A673 (cell line): ENCODE measurements around the gene CRABP1.

Source experiments
- EZH2 ChIP-seq: fragments of 200-600 bp; sonication (generic); IDR thresholded peaks from 2 replicates; pipeline ENCODE4 v1.6.1; 2017; ENCODE audit warnings: borderline replicate concordance, low read depth, mild to moderate bottlenecking, mixed read lengths, antibody characterized with exemption, low read length; ENCODE audit not compliant: poor library complexity, severe bottlenecking
- TF ChIP-seq, protein P1 (sequence below): fragments of 300-800, 200-600 bp; sonication (generic); conservative IDR thresholded peaks from 2 replicates; pipeline ENCODE4 v1.5.1; 2017; ENCODE audit warnings: low read depth, mild to moderate bottlenecking, antibody characterized with exemption, low read length, moderate library complexity, mixed read lengths

DNA sequence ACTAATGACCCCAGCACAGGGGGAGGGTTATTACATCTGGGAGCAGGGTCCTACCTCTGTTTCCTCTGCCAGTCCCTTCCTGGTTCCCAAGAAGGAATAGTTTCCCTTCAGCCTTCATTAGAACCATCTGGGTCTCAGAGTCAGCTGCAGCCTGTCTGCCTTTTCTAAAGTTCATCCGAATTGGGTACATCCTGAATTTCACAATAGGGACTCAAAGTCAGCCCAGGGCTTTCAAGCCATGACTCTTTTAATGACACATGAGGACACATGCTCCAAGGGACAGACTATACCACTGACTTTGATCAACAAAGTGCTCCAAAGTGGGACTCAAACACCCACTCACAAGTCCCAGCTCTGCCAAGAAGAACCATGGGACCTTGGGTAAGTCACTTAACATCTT, 12.7 kb upstream of the CRABP1 start:
- TF ChIP-seq, protein P1, sequence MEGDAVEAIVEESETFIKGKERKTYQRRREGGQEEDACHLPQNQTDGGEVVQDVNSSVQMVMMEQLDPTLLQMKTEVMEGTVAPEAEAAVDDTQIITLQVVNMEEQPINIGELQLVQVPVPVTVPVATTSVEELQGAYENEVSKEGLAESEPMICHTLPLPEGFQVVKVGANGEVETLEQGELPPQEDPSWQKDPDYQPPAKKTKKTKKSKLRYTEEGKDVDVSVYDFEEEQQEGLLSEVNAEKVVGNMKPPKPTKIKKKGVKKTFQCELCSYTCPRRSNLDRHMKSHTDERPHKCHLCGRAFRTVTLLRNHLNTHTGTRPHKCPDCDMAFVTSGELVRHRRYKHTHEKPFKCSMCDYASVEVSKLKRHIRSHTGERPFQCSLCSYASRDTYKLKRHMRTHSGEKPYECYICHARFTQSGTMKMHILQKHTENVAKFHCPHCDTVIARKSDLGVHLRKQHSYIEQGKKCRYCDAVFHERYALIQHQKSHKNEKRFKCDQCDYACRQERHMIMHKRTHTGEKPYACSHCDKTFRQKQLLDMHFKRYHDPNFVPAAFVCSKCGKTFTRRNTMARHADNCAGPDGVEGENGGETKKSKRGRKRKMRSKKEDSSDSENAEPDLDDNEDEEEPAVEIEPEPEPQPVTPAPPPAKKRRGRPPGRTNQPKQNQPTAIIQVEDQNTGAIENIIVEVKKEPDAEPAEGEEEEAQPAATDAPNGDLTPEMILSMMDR = no peak
- no peak for TF ChIP-seq EZH2
